Ramos (cell line): ENCODE measurements around the gene CALB2.
"Not testable (repeated sequence)": the region's sequence is repeated elsewhere in the genome, so short reads cannot be mapped to it uniquely, and the experiment has no call there.

Experiments used
- in situ Hi-C: fragments of 300-500 bp; cut with MboI; formaldehyde crosslinking; loops from one replicate; pipeline ENCODE4 v1.14.3; 2022; ENCODE audit warnings: low sequenced_read_pairs; ENCODE audit not compliant: unreplicated experiment

CALB2 gene

GRCh38 chr16:71352466-71352865, 6.1 kb upstream of the CALB2 start:
- in situ Hi-C loops = no loop called here

DNA sequence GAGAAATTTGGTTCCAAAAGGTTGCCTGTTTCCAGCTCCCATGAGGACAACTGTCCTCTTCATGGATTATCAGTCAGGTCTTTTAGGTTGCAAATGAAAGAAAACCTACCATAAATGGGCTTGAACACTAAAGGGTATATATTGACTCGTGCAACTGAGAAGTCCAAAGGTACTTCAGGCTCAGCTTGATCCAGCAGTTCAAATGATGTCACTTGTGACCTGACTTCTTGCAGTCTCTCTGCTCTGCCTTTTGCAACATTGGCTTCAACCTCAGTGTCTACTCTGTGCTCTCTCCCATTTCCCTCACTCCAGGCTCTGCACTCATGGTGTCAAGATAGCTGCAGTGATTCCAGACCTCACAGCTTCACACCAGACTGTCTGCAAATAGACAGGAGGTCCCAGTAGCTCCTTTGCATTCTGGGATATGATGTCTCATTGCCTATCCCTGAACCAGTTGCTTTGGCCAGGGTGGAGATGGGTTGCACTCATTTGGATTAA, 5.5 kb upstream of the CALB2 start:
- in situ Hi-C loops = no loop called here

- in situ Hi-C loops = no loop called here
Measured at GRCh38 chr16:71353736-71354135, 4.8 kb upstream of the CALB2 start.

DNA sequence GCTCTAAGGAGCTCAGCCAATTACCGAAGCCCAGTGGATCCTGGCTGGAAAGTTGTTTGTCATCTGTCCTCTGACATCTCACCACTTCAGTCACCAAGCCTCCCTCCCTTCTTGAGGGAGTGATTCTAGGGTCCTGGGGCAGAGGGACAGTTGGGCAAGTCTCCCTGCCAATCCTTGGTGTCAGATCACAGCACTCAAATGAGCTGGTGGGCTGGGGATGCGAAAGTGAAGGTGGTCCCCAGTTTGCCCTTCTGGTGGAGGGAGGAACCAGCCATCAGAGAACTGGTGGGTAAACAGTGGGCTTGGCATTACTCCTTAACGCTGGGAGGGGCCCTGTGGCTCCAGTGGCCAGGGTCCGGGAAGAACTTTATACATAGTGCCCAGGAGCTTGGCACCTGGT, 4.4 kb upstream of the CALB2 start:
- in situ Hi-C loops = no loop called here

DNA sequence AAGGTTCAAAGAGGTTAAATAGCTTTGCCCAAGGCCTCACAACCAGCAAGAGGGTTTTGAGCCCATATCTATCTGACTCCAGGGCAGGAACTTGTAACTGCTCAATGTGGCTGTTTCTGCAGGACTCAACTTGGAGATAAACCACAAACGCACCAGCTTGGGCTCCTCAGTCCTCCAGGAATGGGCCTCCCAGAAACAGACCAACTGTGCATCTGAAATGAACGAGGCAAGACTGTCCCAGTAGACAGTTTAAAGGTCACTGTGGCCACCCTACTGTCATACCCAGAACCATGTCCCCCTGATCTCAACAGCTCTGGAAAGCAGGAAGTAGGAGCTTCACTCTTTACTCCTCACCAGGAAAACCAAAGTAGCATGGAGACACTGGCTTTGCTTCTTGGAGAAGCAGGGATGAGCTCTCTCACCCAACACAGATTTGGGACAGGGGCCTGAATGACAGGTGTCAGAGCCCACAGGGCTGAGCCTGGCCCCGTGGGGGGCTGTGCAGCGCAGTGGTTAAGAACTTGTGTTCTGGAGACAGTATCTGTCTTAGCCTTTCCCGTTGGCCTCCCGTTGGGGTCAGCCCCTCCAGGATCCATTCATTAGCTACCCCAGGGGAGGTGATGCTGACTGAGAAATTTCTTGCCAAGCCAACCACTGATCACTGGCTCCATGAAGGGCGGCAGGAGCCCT, 2.3 kb upstream of the CALB2 start:
- in situ Hi-C loops = no loop called here

DNA sequence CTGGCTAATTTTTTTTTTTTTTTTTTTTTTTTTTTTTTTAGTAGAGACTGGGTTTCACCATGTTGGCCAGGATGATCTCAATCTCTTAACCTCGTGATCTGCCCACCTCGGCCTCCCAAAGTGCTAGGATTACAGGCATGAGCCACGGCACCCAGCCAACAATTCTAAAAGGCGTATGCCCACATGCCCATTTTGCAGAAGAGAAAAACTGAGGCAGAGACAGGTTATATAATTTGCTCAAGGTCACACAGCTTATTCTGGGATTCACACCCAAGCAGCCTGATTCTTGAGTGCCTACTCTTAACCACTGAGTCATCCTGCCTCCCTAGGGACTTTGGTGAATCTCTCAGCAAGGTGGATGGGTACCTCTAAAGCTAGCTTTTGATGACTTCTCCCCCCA, 1.6 kb upstream of the CALB2 start:
- in situ Hi-C loops = not testable (repeated sequence)

DNA sequence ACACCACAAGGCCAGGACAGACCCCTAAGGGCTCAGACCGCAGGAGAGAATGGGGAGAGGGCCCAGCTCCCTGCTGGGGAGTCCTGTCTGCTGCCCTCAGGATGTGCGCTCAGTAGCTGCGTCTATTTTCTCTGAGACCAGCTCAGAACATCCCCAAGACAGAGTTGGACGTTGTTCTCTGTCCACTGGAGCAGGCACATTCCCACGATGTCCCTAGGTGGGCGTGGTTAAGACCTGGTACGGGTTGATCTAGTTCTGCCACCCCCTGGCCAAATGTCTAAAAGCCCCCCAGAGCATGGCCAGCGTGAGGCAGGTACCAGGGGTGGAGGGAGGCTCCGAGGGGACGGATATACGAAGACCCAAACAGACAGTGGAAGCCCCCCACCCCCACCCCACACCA, 842 bp upstream of the CALB2 start:
- in situ Hi-C loops = no loop called here

GRCh38 chr16:71359431-71359830, 908 bp downstream of the CALB2 start:
- in situ Hi-C loops = no loop called here

DNA sequence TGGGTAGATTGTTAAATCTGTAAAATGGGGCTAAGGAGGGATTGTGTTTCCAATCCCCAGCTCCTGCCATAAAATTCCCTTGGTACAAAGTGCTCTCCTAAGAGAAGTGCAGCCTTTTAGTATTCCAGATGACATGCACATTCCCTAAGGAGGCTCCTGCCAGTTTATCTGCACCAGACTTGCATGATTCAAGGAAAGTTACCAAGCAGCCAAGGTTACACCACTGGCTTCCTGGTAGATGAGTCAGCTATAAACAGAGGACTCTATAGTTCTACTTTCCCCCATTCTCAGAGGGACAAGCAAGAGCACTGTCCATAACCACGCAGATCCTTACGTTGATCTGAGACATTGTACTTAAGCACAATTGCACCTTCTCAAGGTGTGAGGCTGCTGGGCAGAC, 1.9 kb downstream of the CALB2 start:
- in situ Hi-C loops = no loop called here

GRCh38 chr16:71364133-71364681, 5.7 kb downstream of the CALB2 start:
- in situ Hi-C loops = no loop called here

GRCh38 chr16:71365021-71365420, 6.5 kb downstream of the CALB2 start:
- in situ Hi-C loops = no loop called here

DNA sequence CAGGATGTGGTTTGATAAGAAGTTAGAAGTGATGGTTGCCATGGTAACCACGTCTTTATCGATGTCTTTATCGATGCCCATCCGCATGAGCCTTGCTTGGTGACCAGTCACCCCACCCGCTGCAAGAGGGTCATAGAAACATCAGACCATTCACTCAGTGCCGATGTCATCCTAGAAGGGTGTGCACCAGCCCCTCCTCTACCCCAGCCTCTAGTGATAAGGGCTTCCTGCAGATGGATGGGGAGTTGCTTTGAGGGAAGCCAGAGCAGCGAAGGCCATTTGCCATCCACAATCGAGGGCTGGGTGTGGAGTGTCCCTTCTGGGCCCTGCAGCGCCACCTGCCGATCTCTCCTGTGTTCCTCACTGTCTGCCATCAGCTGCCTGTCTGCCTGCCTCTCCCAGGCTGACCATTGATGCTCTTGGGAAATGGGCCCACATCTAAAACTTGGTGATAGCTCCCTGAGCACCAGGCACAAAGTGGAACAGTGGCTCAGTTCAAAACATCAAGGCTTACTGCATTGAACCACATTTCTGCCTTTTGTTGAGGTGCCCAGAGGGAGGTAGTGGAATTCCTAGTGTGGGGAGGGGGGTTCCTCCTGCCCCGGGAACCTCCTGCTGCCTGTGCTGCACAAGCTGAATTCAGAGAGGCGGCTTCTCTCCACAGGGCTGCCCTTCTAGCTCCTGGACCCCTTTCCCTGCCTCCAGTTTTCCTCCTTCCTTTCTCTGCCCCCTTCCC, 8.9 kb downstream of the CALB2 start:
- in situ Hi-C loops = no loop called here

- in situ Hi-C loops = no loop called here
Measured at GRCh38 chr16:71368958-71369357, 10.4 kb downstream of the CALB2 start.

DNA sequence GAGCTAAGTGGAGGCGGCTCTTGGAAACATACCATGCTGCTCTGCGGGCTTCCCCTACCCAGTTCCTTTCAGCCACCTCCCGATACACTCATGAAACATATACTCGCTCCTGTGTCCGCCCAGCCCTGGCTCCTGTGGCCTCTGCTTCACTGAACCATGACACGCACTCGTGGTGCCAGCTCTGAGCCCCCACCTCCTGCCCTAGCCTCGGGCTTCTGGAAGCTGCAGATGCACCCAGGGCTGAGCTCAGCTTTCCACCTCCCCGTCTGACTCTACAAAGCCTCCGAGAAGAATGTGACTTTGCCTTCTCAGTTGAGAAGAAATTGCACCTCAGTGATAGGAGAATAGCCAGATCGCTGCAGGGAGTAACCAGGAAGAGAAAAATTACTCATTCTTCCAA, 11.0 kb downstream of the CALB2 start:
- in situ Hi-C loops = no loop called here

- in situ Hi-C loops = no loop called here
Measured at GRCh38 chr16:71371237-71371636, 12.7 kb downstream of the CALB2 start.

DNA sequence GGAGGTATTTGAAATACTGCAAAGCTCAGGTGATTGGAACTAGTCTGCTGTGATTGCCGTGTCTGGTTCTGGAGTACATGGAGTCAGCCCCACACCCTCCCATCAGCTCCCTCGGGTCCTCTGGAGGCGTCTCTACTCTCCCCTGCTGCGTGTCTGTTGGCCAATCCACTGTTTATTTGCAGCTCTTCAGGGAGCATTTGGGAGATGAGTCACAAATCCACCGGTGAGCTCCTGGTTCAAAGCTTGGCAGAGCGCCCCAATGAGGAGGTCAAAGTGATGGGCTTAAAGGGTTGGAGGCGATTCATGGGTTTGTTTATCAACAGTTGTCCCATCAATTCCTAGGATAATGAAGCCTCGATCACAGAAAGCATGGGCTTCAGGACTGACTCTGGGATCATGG, 14.6 kb downstream of the CALB2 start:
- in situ Hi-C loops = no loop called here

GRCh38 chr16:71376465-71377157, 18.1 kb downstream of the CALB2 start:
- in situ Hi-C loops = no loop called here

GRCh38 chr16:71379711-71380110, 21.2 kb downstream of the CALB2 start:
- in situ Hi-C loops = no loop called here

DNA sequence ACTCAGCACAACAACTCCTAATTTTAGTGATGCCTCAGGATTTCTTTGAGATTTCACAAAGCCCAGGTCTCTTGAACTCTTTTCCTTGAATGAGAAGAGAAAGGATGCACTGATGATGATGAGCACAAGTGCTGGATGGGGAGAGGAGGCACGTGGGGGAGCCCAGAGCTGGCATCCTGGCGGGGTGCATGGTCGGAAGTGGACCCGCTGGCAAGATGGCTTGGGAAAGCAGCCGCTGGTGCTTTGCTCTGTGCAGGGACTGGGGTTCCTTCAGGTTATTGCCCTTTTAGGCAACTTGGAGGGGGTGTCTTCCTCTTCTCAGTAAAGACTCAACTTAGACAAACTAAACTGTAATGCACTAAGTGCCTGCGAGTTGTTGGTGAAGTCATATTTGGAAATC, 22.3 kb downstream of the CALB2 start:
- in situ Hi-C loops = no loop called here

DNA sequence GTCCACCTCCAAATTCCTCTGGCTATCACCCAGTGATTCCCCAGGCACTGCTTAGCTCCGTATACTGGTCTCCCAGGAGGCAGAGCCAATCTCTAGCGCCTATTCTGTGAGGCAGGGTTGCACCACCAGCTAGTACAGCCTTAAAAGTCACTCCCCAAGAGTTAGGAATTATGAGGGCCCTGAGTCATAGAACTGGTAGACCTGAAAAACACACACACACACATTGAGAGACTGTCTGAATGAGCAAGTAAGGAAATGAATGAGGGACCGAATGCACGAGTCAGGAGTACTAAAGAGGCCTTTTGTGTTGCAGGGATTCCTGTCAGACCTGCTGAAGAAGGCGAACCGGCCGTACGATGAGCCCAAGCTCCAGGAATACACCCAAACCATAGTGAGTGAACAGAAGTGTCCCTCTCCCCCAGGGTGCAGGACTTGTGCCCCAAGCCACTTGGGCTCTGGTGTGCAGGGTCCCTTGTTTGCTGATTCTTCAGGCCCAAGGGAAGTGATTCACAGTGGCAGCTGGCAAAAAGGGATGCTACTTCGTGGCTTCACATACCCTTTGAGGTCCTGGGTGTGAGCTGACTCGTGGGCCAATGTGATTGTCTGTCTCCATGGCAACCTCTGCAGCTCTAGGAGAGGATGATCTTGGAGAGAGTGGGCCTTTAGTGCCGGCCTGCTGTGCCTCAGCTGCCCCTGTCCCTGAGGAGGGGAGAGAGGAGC, 24.7 kb downstream of the CALB2 start:
- in situ Hi-C loops = no loop called here
